ENCODE measurements around the gene VILL.

DNA sequence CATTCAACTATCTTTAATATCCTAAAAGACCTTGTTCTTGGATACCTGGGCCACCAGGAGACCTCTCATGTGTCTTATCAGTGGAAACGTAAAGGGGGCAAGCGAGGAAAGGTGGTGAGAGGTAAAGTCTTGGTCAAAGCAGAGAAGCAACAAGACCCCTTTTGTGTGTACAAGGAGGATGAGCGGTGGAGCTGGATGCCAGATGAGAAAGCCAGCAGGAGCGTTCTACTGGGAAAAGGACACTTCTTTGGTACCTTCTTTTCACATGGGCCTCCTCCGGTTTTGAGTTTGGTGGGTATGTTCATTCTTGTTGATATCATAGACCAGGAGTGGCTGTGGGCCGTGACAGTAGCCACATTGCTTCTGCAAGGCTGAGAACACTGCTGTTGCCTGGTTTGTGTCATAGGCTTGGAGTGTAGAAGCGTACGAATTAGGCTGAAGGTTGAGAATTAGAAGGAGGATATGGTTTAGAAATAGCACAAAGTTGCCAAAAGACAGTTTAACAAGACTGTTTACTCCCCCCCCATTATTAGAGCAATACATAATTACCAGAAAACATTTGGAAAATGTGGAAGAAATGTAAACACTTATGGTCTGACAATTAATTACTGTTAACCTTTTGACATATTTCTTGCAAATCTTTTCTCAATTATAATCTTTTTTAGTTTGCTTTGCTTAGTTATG lies 46.8 kb upstream of the VILL start:
- TF ChIP-seq, protein P1, sequence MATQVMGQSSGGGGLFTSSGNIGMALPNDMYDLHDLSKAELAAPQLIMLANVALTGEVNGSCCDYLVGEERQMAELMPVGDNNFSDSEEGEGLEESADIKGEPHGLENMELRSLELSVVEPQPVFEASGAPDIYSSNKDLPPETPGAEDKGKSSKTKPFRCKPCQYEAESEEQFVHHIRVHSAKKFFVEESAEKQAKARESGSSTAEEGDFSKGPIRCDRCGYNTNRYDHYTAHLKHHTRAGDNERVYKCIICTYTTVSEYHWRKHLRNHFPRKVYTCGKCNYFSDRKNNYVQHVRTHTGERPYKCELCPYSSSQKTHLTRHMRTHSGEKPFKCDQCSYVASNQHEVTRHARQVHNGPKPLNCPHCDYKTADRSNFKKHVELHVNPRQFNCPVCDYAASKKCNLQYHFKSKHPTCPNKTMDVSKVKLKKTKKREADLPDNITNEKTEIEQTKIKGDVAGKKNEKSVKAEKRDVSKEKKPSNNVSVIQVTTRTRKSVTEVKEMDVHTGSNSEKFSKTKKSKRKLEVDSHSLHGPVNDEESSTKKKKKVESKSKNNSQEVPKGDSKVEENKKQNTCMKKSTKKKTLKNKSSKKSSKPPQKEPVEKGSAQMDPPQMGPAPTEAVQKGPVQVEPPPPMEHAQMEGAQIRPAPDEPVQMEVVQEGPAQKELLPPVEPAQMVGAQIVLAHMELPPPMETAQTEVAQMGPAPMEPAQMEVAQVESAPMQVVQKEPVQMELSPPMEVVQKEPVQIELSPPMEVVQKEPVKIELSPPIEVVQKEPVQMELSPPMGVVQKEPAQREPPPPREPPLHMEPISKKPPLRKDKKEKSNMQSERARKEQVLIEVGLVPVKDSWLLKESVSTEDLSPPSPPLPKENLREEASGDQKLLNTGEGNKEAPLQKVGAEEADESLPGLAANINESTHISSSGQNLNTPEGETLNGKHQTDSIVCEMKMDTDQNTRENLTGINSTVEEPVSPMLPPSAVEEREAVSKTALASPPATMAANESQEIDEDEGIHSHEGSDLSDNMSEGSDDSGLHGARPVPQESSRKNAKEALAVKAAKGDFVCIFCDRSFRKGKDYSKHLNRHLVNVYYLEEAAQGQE (IDR thresholded peaks at IDR 0.05): no peak
- TF ChIP-seq RFX5 (IDR thresholded peaks at IDR 0.05) (no peak), RAD21 (conservative IDR thresholded peaks at IDR 0.05 in 1 of 2, IDR thresholded peaks at IDR 0.05 in 1 of 2) (no peak), EP300 (IDR thresholded peaks at IDR 0.05) (no peak)
- TF ChIP-seq, protein P2, sequence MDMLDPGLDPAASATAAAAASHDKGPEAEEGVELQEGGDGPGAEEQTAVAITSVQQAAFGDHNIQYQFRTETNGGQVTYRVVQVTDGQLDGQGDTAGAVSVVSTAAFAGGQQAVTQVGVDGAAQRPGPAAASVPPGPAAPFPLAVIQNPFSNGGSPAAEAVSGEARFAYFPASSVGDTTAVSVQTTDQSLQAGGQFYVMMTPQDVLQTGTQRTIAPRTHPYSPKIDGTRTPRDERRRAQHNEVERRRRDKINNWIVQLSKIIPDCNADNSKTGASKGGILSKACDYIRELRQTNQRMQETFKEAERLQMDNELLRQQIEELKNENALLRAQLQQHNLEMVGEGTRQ (IDR thresholded peaks at IDR 0.05): no peak
